Tibial nerve (tissue), 4 donors: ENCODE measurements around the gene ERN2. TPM values are rescaled to one million over a fixed set of nuclear protein-coding genes. Genes with fewer than 3 reads are reported as not detected.

Experiments
- DNase-seq, 2 donors: peaks; one replicate each; pipeline ENCODE4 v3.0.0-alpha.2; 2019; ENCODE audit warnings: low spot score in 2 of 2
- H3K27ac ChIP-seq, 4 donors: fragments of 200-600 bp; sonication (generic) in 3 of 4; one replicate each; pipeline ENCODE4 v1.5.1; 2017 to 2019; ENCODE audit warnings: mild to moderate bottlenecking in 1 of 4
- H3K27me3 ChIP-seq, 2 donors: fragments of 200-600 bp; sonication (generic) in 1 of 2; one replicate each; pipeline versions ENCODE4 v1.5.1 to v1.6.0; 2017 to 2019
- H3K36me3 ChIP-seq, 3 donors: fragments of 200-600 bp; sonication (generic); one replicate each; pipeline ENCODE4 v1.5.1; 2018 to 2019
- H3K4me1 ChIP-seq, 4 donors: fragments of 200-600 bp; sonication (generic) in 3 of 4; one replicate each; pipeline ENCODE4 v1.5.1; 2017 to 2019
- H3K4me3 ChIP-seq, 4 donors: fragments of 200-600 bp; sonication (generic) in 3 of 4; one replicate each; pipeline ENCODE4 v1.5.1; 2017 to 2019; ENCODE audit warnings: mild to moderate bottlenecking in 1 of 4, moderate library complexity in 1 of 4
- H3K9me3 ChIP-seq, 4 donors: fragments of 200-600 bp; sonication (generic) in 3 of 4; one replicate each; pipeline ENCODE4 v1.5.1; 2017 to 2019
- CTCF ChIP-seq, 5 experiments: fragments of 200-600 bp in 3 of 5; fragments of 450-650 bp in 2 of 5; sonication (generic) in 3 of 5; IDR thresholded peaks; one replicate each; pipeline ENCODE4 v1.5.1; 2016 to 2019; ENCODE audit warnings: antibody characterized with exemption in 5 of 5, mild to moderate bottlenecking in 3 of 5, moderate library complexity in 2 of 5
- EP300 ChIP-seq, 2 donors: sonication (generic); formaldehyde crosslinking; IDR thresholded peaks; one replicate each; pipeline ENCODE4 v1.6.1; 2017; ENCODE audit warnings: antibody characterized with exemption in 2 of 2, mild to moderate bottlenecking in 1 of 2
- POLR2A ChIP-seq, 2 donors: fragments of 450-650 bp; IDR thresholded peaks; one replicate each; pipeline ENCODE4 v1.6.1; 2017; ENCODE audit warnings: antibody characterized with exemption in 2 of 2, mild to moderate bottlenecking in 2 of 2, moderate library complexity in 2 of 2
- WGBS, 2 donors: methylation state at CpG; one replicate each; pipeline ENCODE4 v1.1.5; 2018; 5-methylcytosine and 5-hydroxymethylcytosine counted together
- total RNA-seq, 4 donors: library from RNA; depleted of rRNA; stranded (reverse); fragments of >200 nt; gene quantifications; one replicate each; pipeline ENCODE4 v1.1.0, GENCODE V29; 2016

The ERN2 gene
- total RNA-seq, 4 donors from 2014 or later = not detected

- H3K4me1 ChIP-seq = no peaks in the 10 kb centered on the region
- H3K9me3 ChIP-seq = no peaks in the 10 kb centered on the region
- WGBS, 2 donors = 89 to 91% methylated on average over 4 of the region's 4 CpGs
- peaks cover 0 to 91% (median 0%) of the 10 kb centered on the region in 3 donors for H3K36me3 ChIP-seq
- DNase-seq = no peak
- no peak overlapping the region for H3K4me3 ChIP-seq
- TF ChIP-seq POLR2A (IDR thresholded peaks at IDR 0.05) (no peak), CTCF (IDR thresholded peaks at IDR 0.05) (no peak), EP300 (IDR thresholded peaks at IDR 0.05) (no peak)
- no peaks in the 10 kb centered on the region for H3K27me3 ChIP-seq
- no peak overlapping the region for H3K27ac ChIP-seq
These were observed 44.1 kb downstream of the ERN2 start for GRCh38 chr16:23668873-23669272.

DNA sequence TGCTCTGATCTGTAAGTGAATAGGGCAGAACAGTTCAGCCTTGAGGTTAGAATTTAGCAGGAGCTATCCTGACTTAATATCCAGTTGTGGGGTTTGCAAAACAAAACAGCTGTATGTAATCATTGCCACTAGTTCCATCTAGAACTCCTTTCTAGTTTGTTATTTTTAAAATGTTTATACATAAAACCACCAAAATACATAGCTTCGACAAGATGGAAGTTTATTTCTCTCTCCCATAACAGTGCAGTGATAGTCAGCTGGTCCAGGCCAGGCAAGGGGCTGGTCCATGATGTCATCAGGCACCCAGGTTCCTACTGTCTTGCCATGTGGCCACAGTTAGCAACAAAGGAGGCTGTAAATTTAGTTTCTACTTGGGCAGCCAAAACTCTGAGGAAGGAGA, 44.8 kb downstream of the ERN2 start:
- peaks cover 0 to 95% (median 0%) of the 10 kb centered on the region in 3 donors for H3K36me3 ChIP-seq
- TF ChIP-seq POLR2A (IDR thresholded peaks at IDR 0.05) = no peak
- no peaks in the 10 kb centered on the region for H3K27me3 ChIP-seq
- H3K9me3 ChIP-seq = no peaks in the 10 kb centered on the region
- 72 to 83% methylated on average over 1 of the region's 1 CpG for WGBS, 2 donors
- no peak for DNase-seq
- no peaks in the 10 kb centered on the region for H3K4me1 ChIP-seq
- no peak overlapping the region for H3K4me3 ChIP-seq
- no peak overlapping the region for H3K27ac ChIP-seq

GRCh38 chr16:23667355-23667659, 45.7 kb downstream of the ERN2 start:
- Histone ChIP-seq H3K9me3 (no peaks in the 10 kb centered on the region), H3K27me3 (no peaks in the 10 kb centered on the region), H3K4me1 (no peaks in the 10 kb centered on the region), H3K27ac (no peak overlapping the region), H3K4me3 (no peak overlapping the region), H3K36me3 (peaks cover 0 to 98% (median 3%) of the 10 kb centered on the region in 3 donors)
- 94 to 96% methylated on average over 6 of the region's 6 CpGs for WGBS, 2 donors
- no peak for DNase-seq
- TF ChIP-seq EP300 (IDR thresholded peaks at IDR 0.05) (no peak), CTCF (IDR thresholded peaks at IDR 0.05) (no peak), POLR2A (IDR thresholded peaks at IDR 0.05) (no peak)

DNA sequence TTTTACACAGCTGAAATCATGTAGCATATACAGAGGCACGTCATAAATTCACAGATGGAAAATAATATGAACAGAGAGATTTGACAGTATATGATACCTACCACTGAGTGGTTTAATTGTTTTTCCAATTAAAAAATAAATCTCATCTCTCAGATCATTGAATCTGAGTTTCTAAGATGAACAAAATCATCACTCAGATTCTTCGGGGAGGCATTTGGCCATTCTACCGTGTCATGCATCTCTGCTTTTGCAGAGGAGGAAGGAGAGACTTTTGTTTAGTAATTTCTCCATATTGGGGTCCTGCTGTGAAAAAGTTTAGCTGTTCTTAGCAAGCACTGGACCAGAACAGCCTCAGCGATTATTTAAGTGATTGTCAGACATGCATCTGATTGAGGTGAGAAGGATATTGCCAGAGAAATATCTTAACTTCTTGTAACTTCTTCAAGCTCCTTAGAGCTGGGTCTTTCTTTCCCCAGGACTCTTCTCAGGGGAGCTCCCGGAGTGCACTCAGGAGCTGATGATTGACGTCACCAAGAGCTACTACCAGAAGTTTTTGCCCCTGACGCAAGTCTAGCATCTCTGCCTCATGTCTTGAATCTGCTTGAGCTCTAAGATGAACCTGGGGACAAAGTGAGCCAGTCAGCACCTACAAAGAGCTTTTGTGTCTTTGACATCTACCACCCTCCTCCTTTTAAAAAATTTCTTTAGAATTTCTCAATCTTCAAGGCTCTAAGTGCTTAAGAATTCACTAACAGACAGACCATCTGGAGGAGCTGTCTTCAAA, 46.3 kb downstream of the ERN2 start:
- Histone ChIP-seq H3K4me3 (no peak overlapping the region), H3K4me1 (no peaks in the 10 kb centered on the region), H3K36me3 (peaks cover 0 to 98% (median 8%) of the 10 kb centered on the region in 3 donors), H3K9me3 (no peaks in the 10 kb centered on the region), H3K27me3 (no peaks in the 10 kb centered on the region), H3K27ac (no peak overlapping the region)
- 86 to 88% methylated on average over 7 of the region's 7 CpGs for WGBS, 2 donors
- TF ChIP-seq POLR2A (IDR thresholded peaks at IDR 0.05) = no peak
- no peak for TF ChIP-seq CTCF (IDR thresholded peaks at IDR 0.05)
- no peak for TF ChIP-seq EP300 (IDR thresholded peaks at IDR 0.05)
- DNase-seq = no peak

- H3K27ac ChIP-seq = no peak overlapping the region
- TF ChIP-seq POLR2A (IDR thresholded peaks at IDR 0.05) = no peak
- no peak for TF ChIP-seq EP300 (IDR thresholded peaks at IDR 0.05)
- TF ChIP-seq CTCF (IDR thresholded peaks at IDR 0.05) = no peak
- no peak for DNase-seq
- H3K27me3 ChIP-seq = no peaks in the 10 kb centered on the region
- 97% methylated on average over 2 of the region's 2 CpGs for WGBS, 2 donors
- peaks cover 3 to 100% (median 14%) of the 10 kb centered on the region in 3 donors for H3K36me3 ChIP-seq
- no peaks in the 10 kb centered on the region for H3K4me1 ChIP-seq
- H3K4me3 ChIP-seq = no peak overlapping the region
- no peaks in the 10 kb centered on the region for H3K9me3 ChIP-seq
These were observed 49.1 kb downstream of the ERN2 start for GRCh38 chr16:23663918-23664317.
